HG03025 (cell line): ENCODE data around the gene CACNA2D4.

ENCODE experiments used
- ATAC-seq: cut with Tn5 transposase; IDR thresholded peaks from one replicate; pipeline ENCODE4 v1.9.1; 2021; ENCODE audit warnings: mild to moderate bottlenecking, moderate library complexity; ENCODE audit not compliant: unreplicated experiment, low FRiP score

CACNA2D4 gene

DNA sequence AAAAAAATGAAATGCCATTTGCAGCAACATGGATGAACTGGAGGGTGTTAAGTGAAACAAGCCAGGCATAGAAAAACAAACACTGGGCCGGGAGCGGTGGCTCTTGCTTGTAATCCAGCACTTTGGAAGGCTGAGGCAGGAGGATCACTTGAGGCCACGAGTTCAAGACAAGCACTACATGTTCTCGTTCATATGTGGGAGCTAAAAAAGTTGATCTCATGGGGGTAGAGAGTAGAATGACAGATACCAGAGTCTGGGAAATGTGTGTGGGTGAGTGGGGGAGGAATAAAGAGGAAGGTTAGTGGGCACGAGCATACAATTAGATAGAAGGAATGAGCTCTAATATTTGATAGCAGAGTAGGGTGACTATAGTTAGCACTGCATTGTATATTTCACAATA, 21.5 kb downstream of the CACNA2D4 start:
- ATAC-seq: no peak

DNA sequence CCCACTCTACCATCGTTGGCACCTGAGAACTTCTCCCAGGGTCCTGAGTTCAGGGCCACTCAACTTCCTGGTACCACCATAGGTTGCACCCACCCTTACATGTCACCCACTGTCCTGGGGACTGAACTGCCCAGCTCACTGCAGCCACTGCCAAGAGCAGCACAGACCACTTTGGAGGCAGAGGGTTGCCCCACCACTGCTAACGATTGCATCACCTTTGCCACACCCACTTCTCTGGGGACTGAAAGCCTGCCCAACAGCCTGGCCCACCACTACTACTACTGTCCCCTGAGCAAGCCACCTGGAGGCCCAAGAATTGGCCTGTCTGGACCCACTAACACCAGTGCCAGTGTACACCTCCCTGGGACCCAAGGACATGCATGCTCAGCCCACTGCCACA, 27.6 kb downstream of the CACNA2D4 start:
- no peak for ATAC-seq

DNA sequence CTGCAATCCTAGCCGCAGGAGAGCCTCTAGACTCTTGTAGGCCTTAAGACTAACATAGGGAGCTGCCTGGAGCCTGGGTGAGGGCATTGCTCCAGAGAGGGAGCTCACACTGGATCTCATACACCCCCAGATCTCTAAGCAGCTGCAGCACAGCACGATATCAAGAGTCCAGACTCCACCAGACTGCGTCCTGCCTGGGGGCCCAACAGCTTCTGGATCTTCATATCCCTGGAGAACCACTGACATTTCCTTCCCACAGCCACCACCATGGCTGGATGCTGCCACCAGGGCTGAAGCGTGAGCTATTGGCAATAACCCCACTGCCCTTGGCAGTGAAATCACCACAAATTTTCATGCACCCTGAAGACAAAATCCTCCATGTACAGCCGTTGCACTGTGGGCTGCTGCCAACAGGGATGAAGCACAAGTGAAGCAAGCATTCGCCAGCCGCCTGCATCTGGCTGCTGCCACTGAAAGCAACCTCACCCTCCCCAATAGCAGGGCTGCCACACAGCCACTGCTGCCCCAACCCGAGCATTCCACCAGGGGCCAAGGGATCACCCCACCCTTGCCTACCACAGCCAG, 28.2 kb downstream of the CACNA2D4 start:
- no peak for ATAC-seq

DNA sequence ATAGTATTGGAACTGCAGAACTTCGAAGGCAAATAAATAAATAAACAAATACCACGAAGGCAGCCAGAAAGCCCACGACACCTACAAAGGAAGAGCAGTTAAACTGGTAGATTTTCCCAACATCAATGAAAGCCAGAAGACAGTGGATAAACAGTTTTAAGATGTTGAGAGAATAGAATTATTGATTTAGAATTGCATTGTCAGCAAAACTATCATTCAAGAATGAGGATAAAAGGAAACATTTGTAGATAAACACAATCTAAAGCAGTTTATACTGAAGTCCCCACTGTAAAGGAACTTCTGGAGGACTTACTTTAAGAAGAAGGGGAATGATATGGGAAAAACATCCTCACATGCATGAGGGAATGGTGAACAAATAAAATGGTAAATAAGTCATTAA, 29.5 kb downstream of the CACNA2D4 start:
- ATAC-seq: no peak

DNA sequence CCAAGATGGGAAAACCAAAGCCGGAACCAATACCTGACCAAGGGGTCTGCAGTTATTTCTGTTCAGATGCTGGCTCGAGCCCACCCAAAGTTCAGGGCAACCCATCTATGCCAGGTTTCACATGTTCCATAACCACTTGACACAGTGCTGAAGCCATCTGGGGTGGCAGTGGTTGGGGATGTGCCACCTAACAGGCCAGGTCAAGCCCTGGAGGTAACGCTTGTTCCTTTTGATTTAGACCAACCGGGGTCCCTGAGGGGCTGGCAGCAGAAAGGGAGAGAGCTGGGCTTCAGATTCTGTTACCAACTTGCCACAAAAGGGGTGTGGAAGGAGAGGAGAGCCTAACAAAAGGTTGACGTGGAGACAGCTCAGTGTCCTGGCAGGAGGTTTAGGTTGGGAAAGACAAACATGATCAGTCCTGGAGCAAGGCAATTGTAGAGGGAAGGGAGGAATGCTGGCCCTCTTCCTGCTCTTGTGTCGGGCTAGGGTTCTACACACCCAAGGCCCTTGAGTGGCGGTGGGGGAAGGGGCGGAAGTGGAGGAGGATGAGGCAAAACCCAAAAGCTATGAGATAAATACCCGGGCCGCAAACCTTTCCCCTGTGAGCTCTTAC, 31.9 kb downstream of the CACNA2D4 start:
- ATAC-seq: no peak

DNA sequence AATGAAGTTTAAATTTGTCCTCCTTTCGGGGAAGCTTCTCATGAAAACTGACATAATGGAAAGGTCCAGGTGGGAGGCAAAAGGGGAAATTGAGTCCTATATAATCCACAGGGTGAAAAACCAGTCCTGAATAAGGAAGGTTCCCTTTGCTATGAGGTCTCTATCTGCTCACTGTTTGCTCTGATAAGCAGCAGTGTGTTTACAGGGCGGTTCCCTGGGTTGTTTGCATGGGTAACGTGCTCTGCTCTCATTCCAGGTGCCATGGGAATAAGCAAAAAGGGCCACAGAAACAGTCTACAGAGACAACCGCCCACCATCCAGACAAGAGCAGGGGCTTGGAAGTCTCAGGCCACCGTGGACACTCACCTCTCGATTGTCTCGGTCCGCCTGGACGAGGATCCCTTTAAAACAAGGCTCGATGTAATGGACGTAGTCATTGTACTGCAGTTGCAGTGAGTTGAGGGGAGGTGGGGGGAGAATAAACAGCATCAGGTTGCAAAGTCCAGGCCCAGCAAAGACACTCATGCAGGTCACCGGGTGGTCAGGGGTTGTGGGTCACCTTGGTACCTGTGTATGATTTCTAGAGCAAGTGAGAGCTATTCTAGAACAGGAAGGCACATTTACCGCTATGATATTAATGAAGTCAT, 32.7 kb downstream of the CACNA2D4 start:
- no peak for ATAC-seq

DNA sequence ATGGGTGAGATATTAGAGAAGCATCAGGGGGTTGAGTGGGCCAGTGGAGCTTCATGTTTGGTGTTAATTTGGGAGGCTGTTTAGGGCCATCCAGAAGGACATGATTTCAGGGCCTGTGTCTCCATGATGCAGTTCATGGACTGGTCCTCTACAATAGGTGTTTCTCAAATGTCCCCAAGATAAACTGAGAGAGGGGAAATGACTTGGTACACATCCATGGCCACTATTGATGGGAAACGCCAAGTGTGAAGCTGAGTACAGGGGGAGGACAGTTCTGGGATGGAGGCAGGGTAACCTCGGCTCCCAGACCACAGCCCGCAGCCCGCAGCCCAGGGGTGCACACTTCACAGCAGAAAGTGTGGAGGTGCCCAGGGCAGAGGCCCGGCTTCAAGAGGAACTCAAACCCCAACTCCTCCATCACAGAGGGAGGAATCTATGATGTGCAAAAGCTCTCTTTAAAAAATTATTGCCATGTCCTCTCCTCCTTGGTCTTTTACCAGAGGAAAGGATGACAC, 33.3 kb downstream of the CACNA2D4 start:
- ATAC-seq: no peak

DNA sequence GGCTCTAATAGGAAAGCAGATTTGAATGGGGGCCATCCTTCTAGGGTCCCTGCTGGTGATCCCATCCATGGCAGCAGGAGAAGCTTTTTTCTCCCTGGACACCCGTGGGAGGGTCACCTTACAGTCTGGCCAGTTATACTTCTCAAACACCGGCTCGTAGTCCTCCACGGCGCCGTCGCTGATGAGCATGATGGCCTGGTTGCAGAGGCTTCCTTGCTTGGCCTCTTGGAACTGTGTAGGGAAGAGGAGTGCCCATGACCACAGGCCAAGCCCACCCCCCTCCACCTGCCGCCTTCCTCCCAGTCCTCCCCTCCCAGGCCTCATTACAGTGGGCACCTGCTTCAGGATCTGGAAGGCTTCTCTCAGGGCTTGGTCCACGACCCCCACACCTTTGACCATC, 33.8 kb downstream of the CACNA2D4 start:
- no peak for ATAC-seq

DNA sequence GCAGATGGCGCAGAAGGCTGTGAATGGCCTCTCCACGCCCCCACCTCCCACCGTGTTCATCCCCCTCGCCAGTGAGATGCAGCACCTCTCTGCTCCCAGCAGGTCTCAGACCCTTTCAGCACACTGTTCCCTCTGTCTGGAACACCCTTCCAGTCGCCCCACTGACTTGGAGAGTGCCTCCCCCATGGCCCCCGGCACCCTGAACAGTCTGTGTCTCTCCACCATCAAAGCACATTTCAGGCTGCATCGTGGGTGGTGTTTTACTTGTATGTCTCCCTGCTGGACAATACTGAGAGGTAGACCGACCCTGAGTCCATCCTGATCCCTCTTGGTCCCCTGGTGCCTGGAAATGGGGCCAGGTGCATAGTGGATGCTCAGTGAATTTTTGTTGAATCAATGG, 34.9 kb downstream of the CACNA2D4 start:
- no peak for ATAC-seq

DNA sequence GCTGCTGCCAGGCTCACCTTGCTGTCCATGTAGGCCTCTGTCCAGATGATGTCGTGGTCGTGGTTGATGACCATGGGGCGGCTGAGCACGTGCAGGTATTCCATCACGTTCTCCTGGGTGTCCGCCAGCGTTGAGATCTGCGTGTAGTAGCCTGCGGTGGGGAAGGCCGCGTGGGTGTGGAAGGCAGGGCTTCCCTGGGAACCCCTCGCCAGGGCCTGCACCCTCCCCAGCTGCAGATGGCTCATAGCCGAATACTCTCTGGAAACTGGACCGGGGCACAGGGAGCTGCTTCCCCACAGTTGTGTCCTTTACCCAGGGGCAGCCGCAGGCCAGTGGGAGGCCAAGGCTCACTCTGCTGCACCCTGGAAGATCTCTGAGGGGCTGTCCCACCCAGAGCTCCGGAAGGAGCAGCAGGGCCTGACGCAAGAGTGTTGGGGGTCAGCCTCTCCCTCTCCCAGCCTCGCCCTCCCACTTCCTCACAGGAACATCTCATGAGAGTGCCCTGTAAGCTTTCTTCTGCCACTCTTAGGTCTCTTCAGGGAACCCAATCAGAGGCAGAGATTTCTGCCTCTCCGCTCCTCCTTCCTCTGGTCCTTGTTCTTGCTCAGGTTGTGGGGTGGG, 35.5 kb downstream of the CACNA2D4 start:
- ATAC-seq: no peak

DNA sequence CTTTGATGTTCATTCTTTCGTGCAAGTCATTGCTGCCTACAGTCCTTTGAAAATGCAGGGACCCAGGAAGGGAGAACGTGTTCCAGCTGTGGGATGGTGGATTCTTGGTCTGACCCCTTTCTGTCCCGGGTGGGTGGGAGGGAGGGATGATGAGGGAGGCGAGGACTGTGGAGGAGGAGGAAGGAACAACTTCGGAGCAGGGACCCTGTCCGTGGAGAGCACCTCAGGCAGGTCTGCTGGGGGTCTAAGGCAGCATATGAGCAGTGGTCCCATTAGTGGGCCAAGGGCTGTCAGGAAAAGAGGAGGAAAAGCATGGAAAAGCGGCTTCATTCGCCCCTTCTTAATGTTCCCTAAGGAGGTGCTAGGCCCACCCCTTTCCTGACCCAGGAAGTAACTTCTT, 36.0 kb downstream of the CACNA2D4 start:
- no peak for ATAC-seq

DNA sequence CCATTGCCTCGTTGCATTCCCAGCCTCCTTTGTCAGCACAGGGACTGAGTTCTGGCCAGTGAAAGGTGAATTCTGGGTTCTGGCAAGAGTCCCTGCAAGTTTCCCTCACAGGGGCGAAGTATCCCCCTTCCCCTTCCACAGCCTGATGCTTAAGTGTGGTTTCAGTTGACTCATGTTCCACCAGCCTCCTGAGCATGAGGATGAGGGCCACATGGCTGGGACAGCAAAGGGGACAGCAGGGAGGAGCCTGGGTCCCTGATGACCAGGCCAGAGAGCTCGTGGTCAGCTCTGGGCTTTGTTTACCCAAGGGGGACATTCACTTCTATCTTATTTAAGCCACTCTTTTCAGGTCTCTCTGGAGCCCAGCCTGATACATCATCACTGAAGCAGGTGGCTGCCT, 36.5 kb downstream of the CACNA2D4 start:
- no peak for ATAC-seq

DNA sequence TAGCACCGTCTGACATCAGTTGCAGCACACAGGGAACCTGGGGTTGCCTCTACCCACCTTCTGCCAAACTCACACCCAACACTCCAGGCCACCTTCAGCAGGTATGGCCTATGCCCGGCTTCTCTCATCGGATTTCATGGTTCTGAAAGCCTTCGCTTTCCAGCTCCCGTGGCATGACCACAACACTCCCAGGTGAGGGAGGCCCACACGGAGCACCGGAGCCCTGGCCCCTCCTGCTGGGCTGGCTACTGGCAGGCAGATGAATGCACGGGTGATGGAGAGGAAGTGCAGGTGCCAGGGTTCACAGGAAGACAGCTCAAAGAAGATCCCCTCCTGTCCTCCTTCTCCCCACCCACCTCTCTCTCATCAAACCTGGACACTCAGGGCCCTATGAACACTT, 37.2 kb downstream of the CACNA2D4 start:
- ATAC-seq: no peak

DNA sequence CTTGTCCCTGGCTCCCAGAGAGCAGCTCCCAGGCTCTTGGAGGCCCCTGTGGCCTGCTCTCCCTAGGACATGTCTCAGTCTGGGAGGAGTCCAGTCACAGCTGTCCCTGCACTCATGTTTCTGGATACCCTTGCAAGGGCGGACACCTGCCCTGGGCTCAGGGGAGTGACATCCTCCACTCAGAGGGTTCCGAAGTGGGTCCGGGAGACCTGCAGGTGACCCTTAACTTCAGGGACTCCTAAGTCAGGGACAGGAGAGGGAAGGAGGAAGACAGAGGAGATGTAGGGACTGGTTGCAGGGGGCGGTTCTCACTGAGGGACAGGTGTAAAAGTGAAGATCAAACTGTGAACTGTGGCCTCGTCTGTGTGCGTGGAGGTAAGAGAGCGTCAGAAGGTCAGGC, 37.6 kb downstream of the CACNA2D4 start:
- ATAC-seq: no peak

DNA sequence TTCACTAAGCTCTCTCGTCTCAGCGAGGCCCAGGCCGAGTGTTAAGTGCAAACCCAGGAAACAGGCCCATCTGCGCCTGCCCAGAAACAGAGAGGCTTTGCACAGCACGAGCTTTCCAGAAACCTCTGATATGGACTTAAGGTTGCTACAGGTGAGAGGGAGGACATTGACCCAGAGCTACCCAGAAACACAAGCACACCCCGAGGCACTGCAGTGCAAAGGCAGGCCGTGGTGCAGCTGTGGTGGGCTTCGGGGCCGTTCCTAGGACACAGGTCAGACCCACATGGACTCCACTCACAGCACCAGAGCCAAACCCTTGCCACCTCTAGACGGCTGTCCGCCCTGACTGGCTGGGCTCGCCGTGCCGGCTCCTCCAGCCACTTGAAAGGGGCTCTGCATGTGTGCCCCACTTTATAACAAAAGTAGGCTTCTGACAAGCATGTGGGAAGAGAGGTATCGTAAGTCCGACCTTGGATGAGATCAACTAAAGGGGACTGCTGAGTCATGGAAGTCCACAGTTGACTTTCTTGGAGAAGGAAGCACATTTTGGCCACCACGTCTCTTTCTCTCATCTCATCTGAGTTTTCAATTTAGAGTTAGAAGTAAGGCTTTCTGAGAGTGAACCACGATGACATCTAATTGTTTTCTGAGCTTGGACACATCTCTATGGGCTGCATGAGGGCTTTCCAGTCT, 38.2 kb downstream of the CACNA2D4 start:
- no peak for ATAC-seq

DNA sequence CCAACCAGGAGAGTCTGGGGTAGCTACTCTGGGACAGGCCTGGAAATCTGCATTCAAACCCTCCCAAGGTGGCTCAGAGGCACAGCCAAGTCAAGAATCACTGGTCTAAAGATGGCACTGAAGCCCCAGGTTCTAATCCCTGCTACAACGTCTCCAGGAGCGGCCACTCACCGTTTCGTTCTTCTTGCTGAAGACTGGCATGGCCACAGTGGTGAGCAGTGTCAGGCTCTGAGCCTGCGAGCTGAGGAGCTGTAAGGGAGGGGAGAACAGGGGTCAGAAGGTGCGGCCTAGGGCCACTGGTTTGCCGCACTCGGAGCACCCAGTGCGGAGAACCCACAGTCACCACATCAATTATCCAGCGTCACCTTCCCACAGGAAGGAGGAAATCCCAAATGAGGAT, 38.8 kb downstream of the CACNA2D4 start:
- ATAC-seq: no peak

DNA sequence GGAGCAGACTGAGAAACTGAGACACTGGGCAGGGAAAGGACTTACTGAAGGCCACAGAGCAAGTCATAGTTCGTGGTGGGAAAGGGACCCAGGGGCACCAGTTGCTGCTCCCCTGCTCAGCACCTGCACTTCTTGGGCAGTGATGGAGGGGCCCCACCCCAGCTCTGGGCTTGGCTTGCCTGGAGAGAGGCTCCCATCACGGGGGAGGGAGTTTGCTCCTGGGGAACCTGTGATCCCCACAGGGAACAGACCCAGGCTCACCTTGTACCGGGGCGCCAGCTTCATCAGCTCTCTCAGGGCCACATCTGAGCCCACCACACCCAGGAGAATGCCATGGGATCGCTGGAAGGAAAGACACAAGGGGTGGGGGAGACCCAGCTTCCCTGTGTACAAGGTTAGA, 39.8 kb downstream of the CACNA2D4 start:
- no peak for ATAC-seq

DNA sequence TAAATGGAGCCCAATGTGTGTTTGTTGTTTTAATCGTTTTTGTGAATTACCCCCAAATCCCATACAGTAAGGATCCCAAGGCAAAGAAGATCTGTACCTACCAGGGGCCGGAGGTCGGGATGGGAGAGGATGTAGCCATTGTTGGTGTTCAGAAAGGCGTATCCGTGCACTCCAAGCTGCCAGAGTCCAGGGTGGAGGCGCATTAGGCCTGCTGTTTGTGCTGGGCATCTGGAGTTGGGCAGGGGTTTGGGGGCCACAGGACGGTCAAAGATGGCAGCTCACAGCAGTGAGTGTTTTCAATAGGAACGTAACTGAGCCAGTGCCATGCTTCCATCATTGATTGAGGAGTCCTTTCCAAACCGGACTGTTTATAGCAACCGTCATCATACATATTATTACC, 40.2 kb downstream of the CACNA2D4 start:
- ATAC-seq: no peak

DNA sequence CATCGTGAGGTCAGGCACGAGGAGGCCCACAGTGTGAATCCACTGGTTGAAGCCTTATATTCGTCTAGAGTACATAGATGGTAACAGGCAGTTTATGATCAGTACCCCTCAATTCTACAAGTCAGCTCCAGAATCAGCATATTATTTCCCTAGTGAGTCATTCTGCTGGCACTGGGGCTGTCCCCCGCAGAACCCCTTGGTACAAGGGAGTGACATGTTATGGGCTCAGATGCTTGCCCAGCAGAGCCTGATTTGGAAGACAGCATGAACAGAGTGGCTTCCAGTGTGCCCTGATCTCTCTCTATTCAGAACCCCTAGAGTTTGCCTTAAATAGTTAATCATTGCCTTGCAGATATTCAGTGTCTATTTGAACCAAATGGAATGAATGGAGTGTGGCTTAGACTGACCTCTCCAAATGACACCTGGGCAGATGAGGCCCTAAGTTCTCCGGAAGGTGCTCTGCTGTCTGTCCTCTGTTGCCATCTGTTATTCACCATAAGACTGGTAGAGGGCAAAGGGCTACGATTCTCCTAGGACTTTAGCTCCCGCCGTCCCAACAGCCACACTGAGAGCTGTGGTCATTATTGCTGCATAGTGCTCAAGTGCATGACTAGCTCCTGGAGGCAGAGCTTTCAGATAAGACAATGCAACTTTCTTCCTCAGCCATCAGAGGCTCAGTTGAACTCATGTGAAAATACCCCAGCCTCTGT, 41.1 kb downstream of the CACNA2D4 start:
- no peak for ATAC-seq

DNA sequence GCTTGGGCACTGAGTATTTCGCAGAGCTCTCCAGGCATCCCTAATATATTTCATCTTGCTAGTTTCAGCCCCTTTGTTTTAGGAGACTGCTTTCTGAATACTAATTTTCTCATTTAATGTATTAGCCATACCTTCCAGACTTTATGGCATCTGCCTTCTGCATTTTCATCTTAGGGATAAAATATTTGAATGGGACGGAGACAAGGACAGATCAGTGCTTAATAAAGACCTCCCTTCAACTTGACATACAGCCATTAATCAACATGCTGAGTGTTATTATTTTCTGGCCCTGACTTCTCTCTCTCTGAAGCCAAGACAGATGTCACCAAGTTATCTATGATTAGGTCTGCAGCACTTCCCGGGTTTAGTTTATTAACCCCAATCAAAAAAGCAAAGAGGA, 42.4 kb downstream of the CACNA2D4 start:
- no peak for ATAC-seq
